CD14-positive monocyte (primary cell): ENCODE results near the gene B3GNT2. TPM values are rescaled to one million over a fixed set of nuclear protein-coding genes. Genes with fewer than 3 reads are reported as not detected.

Experiments
- DNase-seq, 3 donors: peaks; one replicate each; pipeline ENCODE4 v3.0.0-alpha.2; 2011 to 2022
- H2AFZ ChIP-seq: 2 replicates; pipeline ENCODE4 v1.6.0; 2012; ENCODE audit warnings: mild to moderate bottlenecking, low read depth, low read length, inconsistent platforms; ENCODE audit not compliant: insufficient read depth, poor library complexity, severe bottlenecking
- H3K27ac ChIP-seq, 2 donors: 1 replicate in 1 of 2; 2 replicates in 1 of 2; pipeline ENCODE4 v1.5.1; 2012 to 2013; ENCODE audit warnings: low read length in 2 of 2, control low read depth in 1 of 2, inconsistent platforms in 1 of 2, low read depth in 1 of 2, mild to moderate bottlenecking in 1 of 2
- H3K27me3 ChIP-seq, 2 donors: one replicate each; pipeline versions ENCODE4 v1.6.0 to v1.6.1; 2011 to 2013; ENCODE audit warnings: low read length in 2 of 2; ENCODE audit not compliant: control insufficient read depth in 2 of 2, insufficient read depth in 2 of 2
- H3K36me3 ChIP-seq, 2 donors: replicated peaks in 1 of 2; 1 replicate in 1 of 2; 2 replicates in 1 of 2; pipeline versions ENCODE4 v1.5.1 to v1.6.1; 2012 to 2013; ENCODE audit warnings: low read length in 2 of 2, control low read depth in 1 of 2, inconsistent platforms in 1 of 2, mild to moderate bottlenecking in 1 of 2; ENCODE audit not compliant: insufficient read depth in 2 of 2, control insufficient read depth in 1 of 2
- H3K4me1 ChIP-seq, 2 donors: 1 replicate in 1 of 2; 2 replicates in 1 of 2; pipeline versions ENCODE4 v1.5.1 to v1.6.1; 2012 to 2013; ENCODE audit warnings: low read length in 2 of 2, control low read depth in 1 of 2, inconsistent platforms in 1 of 2, mild to moderate bottlenecking in 1 of 2, moderate library complexity in 1 of 2; ENCODE audit not compliant: insufficient read depth in 2 of 2, control insufficient read depth in 1 of 2
- H3K4me2 ChIP-seq: replicated peaks from 2 replicates; pipeline ENCODE3; 2012; ENCODE audit warnings: low read length, moderate library complexity, mild to moderate bottlenecking; ENCODE audit not compliant: poor library complexity, severe bottlenecking; ENCODE audit errors: extremely low read depth
- H3K4me3 ChIP-seq, 3 experiments: fragments of 200-600 bp in 1 of 3; sonication (generic) in 1 of 3; replicated peaks in 1 of 3; 1 replicate in 2 of 3; 2 replicates in 1 of 3; pipeline ENCODE4 v1.5.1; 2011 to 2013; ENCODE audit warnings: low read length in 3 of 3, mild to moderate bottlenecking in 3 of 3, control low read depth in 2 of 3, low read depth in 2 of 3, inconsistent platforms in 1 of 3, moderate library complexity in 1 of 3
- H3K79me2 ChIP-seq: 2 replicates; pipeline ENCODE4 v1.6.0; 2012; ENCODE audit warnings: mild to moderate bottlenecking, control low read depth, inconsistent platforms, low read length, moderate library complexity; ENCODE audit not compliant: insufficient read depth
- H3K9ac ChIP-seq: 2 replicates; pipeline ENCODE4 v1.6.0; 2017; ENCODE audit warnings: low read length, mild to moderate bottlenecking; ENCODE audit not compliant: insufficient read depth, poor library complexity, severe bottlenecking
- H3K9me3 ChIP-seq, 2 donors: replicated peaks in 1 of 2; 1 replicate in 1 of 2; 2 replicates in 1 of 2; pipeline versions ENCODE4 v1.5.1 to v1.6.1; 2012 to 2013; ENCODE audit warnings: low read length in 2 of 2, control low read depth in 1 of 2; ENCODE audit not compliant: control insufficient read depth in 1 of 2, insufficient read depth in 1 of 2
- H4K20me1 ChIP-seq: 2 replicates; pipeline ENCODE4 v1.6.0; 2012; ENCODE audit warnings: mild to moderate bottlenecking, low read length, control low read depth, moderate library complexity; ENCODE audit not compliant: insufficient read depth
- H3K27ac Mint-ChIP-seq, 7 donors: one replicate each; pipeline ENCODE4 v1.8.0; 2020; ENCODE audit warnings: mild to moderate bottlenecking in 7 of 7, mixed read lengths in 7 of 7, moderate library complexity in 6 of 7, inconsistent platforms in 2 of 7
- H3K27me3 Mint-ChIP-seq, 3 donors: one replicate each; pipeline ENCODE4 v1.8.0; 2021 to 2022; ENCODE audit warnings: low read depth in 3 of 3, mild to moderate bottlenecking in 3 of 3, mixed read lengths in 3 of 3, moderate library complexity in 3 of 3, inconsistent platforms in 1 of 3
- H3K36me3 Mint-ChIP-seq, 2 donors: one replicate each; pipeline ENCODE4 v1.8.0; 2020; ENCODE audit warnings: mixed read lengths in 2 of 2, inconsistent platforms in 1 of 2, mild to moderate bottlenecking in 1 of 2
- H3K4me1 Mint-ChIP-seq: one replicate; pipeline ENCODE4 v1.8.0; 2020; ENCODE audit warnings: mild to moderate bottlenecking, mixed read lengths
- H3K4me3 Mint-ChIP-seq, 2 donors: one replicate each; pipeline ENCODE4 v1.8.0; 2020; ENCODE audit warnings: mild to moderate bottlenecking in 2 of 2, mixed read lengths in 2 of 2, moderate library complexity in 1 of 2
- H3K9me3 Mint-ChIP-seq, 7 donors: one replicate each; pipeline ENCODE4 v1.8.0; 2020 to 2022; ENCODE audit warnings: mixed read lengths in 7 of 7, mild to moderate bottlenecking in 6 of 7, moderate library complexity in 6 of 7, inconsistent platforms in 2 of 7
- WGBS: methylation state at CpG from one replicate; pipeline ENCODE4 v1.1.5; 2013; ENCODE audit warnings: missing lambda C conversion rate; ENCODE audit not compliant: insufficient coverage; 5-methylcytosine and 5-hydroxymethylcytosine counted together
- intact Hi-C, 2 donors: fragments of 100-400 bp; cut with micrococcal nuclease; formaldehyde crosslinking; loops; one replicate each; pipeline versions ENCODE4 v1.15.0 to v1.15.1; 2023
- polyA plus RNA-seq, 3 donors: library from polyadenylated mRNA; depleted of rRNA in 1 of 3; unstranded in 2 of 3; stranded (reverse) in 1 of 3; fragments of 300-500 nt in 2 of 3; fragments of >200 nt in 1 of 3; fragmentation: Illumina TruSeq in 2 of 3; gene quantifications; 1 replicate in 2 of 3; 2 replicates in 1 of 3; pipeline ENCODE4 v1.2.3, GENCODE V29; 2012 to 2021
- TF ChIP-seq, protein P1 (sequence below): fragments of 200-600 bp; IDR thresholded peaks from one replicate; pipeline ENCODE4 v1.8.0; 2022; ENCODE audit warnings: antibody characterized with exemption, mild to moderate bottlenecking

Gene B3GNT2
- polyA plus RNA-seq, 3 donors, result 15.9 to 34.7 (median 18.5) TPM

DNA sequence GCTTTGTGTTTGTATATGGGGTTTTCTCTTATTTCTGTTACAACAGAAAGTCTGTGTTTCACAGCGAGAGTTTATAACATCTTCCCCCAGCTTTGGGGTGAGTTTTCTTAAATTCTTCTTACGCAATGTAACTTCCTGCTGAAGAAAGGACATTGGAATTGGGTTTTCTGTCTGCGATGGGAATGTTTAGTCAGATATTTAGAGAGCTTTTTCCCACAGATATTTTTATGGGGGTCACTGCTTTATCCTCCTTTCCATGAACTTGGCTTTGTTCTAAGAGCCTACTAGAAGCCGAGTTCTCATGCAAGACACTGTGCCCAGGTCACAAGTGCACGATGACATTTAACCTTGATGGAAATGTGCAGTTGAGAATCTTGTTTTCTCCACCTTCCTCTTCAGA is 22.1 kb downstream of the B3GNT2 start:
- TF ChIP-seq, protein P1, sequence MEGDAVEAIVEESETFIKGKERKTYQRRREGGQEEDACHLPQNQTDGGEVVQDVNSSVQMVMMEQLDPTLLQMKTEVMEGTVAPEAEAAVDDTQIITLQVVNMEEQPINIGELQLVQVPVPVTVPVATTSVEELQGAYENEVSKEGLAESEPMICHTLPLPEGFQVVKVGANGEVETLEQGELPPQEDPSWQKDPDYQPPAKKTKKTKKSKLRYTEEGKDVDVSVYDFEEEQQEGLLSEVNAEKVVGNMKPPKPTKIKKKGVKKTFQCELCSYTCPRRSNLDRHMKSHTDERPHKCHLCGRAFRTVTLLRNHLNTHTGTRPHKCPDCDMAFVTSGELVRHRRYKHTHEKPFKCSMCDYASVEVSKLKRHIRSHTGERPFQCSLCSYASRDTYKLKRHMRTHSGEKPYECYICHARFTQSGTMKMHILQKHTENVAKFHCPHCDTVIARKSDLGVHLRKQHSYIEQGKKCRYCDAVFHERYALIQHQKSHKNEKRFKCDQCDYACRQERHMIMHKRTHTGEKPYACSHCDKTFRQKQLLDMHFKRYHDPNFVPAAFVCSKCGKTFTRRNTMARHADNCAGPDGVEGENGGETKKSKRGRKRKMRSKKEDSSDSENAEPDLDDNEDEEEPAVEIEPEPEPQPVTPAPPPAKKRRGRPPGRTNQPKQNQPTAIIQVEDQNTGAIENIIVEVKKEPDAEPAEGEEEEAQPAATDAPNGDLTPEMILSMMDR, result no peak
- H3K4me1 Mint-ChIP-seq, result peaks cover 88% of the 10 kb centered on the region
- no peak overlapping the region for H3K4me3 Mint-ChIP-seq
- Histone ChIP-seq H3K4me3 (peak overlapping the region in 1 of 3 experiments; percentile 3), H3K36me3 (peaks cover 6 to 14% of the 10 kb centered on the region in 2 donors), H4K20me1 (peaks cover 100% of the 10 kb centered on the region), H3K9me3 (no peaks in the 10 kb centered on the region), H3K9ac (no peak overlapping the region), H3K4me1 (peaks cover 63 to 87% of the 10 kb centered on the region in 2 donors), H3K4me2 (peak overlapping the region; percentile 31), H3K27ac (peak overlapping the region; percentile 52 to 59), H3K79me2 (peaks cover 100% of the 10 kb centered on the region), H3K27me3 (no peaks in the 10 kb centered on the region), H2AFZ (no peak overlapping the region)
- intact Hi-C loops, result no loop called here
- H3K27me3 Mint-ChIP-seq, result no peaks in the 10 kb centered on the region
- peak overlapping the region in 6 of 7 donors; percentile 36 to 87 (median 60) for H3K27ac Mint-ChIP-seq
- no CpG with 5 or more reads among the region's 5 CpGs for WGBS
- DNase-seq, result peak in 2 of 3 donors; percentile 34 to 48
- peaks cover 12 to 23% of the 10 kb centered on the region in 2 donors for H3K36me3 Mint-ChIP-seq
- peaks cover 0 to 1% (median 0%) of the 10 kb centered on the region in 7 donors for H3K9me3 Mint-ChIP-seq

DNA sequence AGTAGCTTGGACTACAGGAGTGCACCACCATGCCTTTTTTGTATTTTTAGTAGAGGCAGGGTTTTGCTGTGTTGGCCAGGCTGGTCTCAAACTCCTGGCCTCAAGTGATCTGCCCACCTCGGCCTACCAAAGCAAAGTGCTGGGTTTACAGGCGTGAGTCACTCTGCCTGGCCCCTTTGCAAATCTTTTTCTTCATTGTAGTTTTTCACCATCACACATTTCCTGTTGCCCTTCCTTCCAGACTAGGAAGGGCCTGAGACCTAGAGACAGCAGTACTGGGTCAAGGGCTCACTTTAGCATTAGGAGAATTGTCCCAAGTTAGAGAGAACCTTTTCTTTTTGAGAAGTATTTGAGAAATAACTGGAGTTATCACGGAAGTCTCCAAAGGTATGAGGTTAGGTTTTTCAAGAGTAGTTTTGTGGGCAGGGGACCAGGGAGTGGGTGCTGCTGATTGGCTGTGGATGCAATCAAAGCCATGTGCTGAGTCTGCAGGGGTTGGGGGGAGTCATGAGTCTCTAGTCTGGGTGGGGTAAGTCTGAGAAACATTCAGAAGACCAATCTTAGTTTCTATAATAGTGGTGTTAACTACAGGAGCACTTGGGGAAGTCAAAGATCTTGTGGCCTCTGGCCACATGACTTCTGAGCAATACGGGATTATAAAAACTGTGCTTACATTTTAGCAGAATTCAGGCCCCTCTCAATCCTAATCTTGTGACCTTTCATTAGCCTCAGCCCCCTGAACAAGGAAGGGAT is 23.7 kb downstream of the B3GNT2 start:
- no peaks in the 10 kb centered on the region for H3K9me3 ChIP-seq
- Mint-ChIP-seq H3K27me3 (no peaks in the 10 kb centered on the region), H3K9me3 (peaks cover 0 to 1% (median 0%) of the 10 kb centered on the region in 7 donors), H3K4me1 (peaks cover 76% of the 10 kb centered on the region), H3K36me3 (peaks cover 18 to 24% of the 10 kb centered on the region in 2 donors), H3K4me3 (peak overlapping the region in 1 of 2 donors; percentile 9), H3K27ac (peak overlapping the region; percentile 63 to 94 (median 87))
- TF ChIP-seq, protein P1, result no peak
- H3K4me1 ChIP-seq, result peaks cover 58 to 74% of the 10 kb centered on the region in 2 donors
- H4K20me1 ChIP-seq, result peaks cover 96% of the 10 kb centered on the region
- H3K9ac ChIP-seq, result no peak overlapping the region
- intact Hi-C loops, result no loop called here
- H3K79me2 ChIP-seq, result peaks cover 99% of the 10 kb centered on the region
- no peak overlapping the region for H3K4me2 ChIP-seq
- peak in 2 of 3 donors; percentile 37 to 47 for DNase-seq
- peak overlapping the region; percentile 29 to 59 for H3K27ac ChIP-seq
- no peaks in the 10 kb centered on the region for H3K27me3 ChIP-seq
- no peak overlapping the region for H3K4me3 ChIP-seq
- WGBS, result 89% methylated on average over 1 of the region's 4 CpGs
- H2AFZ ChIP-seq, result no peak overlapping the region
- H3K36me3 ChIP-seq, result peaks cover 12 to 18% of the 10 kb centered on the region in 2 donors
